GM21786 (cell line): ENCODE measurements around the gene GTPBP3.
"Not testable (repeated sequence)": the region's sequence is repeated elsewhere in the genome, so short reads cannot be mapped to it uniquely, and the experiment has no call there.

Experiments used
- ATAC-seq: cut with Tn5 transposase; IDR thresholded peaks from one replicate; pipeline ENCODE4 v1.9.1; 2021; ENCODE audit not compliant: unreplicated experiment

Gene GTPBP3, protein sequence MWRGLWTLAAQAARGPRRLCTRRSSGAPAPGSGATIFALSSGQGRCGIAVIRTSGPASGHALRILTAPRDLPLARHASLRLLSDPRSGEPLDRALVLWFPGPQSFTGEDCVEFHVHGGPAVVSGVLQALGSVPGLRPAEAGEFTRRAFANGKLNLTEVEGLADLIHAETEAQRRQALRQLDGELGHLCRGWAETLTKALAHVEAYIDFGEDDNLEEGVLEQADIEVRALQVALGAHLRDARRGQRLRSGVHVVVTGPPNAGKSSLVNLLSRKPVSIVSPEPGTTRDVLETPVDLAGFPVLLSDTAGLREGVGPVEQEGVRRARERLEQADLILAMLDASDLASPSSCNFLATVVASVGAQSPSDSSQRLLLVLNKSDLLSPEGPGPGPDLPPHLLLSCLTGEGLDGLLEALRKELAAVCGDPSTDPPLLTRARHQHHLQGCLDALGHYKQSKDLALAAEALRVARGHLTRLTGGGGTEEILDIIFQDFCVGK

DNA sequence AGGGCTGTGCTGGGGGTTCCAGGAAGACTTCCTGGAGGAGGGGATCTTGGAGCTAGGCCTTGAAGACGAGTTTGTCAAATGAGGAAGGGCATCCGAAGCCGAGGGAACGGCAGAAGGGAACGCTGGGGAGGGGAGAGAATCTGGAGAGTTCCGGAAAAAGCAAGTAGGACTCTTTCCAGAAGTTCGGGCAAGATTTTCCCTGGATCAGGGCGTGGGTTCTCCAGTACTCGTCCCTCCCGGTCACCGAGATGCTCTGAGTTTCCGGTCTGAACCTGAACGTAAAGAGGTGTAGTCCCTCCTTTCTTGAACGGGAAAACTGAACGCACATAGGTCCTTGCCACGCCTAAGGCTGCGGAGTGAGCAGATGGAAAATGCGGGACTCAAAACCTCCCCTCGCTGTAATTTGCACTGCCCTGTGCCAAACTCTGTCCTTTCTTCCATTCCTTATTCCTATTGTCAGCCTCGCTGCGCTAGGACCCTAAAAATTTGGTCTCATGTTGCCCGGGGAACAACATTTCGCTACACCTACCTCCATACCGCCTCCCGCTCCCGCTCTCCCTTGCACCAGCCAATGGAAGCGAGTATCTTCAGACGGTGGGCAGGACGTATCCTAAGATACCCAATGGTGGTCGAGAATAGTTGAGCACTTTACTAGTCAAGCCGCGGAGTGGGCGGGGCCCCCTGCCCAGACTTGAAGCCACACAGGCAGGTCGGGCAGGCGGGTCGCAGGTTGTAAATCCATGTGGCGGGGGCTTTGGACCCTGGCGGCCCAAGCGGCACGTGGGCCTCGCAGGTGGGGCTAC lies at the start of gene GTPBP3:
GTPBP3 (plus strand) TSS at position 682 of the 803 bp plus-strand sequence; CDS start at position 741, 59 bp downstream.
- peak; percentile 71 for ATAC-seq

DNA sequence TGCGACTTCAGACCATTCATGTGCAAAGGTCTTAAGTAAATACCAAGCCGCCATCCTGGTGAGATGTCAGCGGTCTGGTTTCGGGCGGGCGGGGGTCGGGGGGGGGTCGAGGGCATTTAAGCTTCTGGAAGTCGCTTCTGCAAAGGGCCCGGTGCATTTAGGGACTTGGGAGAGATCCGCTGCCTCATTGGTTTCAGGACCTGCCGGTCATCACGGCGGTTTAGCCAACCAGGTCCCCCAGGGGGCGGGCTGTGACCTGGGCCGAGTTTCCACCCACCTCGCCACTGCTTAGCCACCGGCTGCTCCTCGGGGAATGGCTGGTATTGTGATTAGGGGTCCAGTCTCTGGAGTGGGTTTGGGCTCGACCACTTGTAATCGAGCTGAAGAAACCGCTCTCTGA lies 47.9 kb upstream of the GTPBP3 start:
- no peak for ATAC-seq

DNA sequence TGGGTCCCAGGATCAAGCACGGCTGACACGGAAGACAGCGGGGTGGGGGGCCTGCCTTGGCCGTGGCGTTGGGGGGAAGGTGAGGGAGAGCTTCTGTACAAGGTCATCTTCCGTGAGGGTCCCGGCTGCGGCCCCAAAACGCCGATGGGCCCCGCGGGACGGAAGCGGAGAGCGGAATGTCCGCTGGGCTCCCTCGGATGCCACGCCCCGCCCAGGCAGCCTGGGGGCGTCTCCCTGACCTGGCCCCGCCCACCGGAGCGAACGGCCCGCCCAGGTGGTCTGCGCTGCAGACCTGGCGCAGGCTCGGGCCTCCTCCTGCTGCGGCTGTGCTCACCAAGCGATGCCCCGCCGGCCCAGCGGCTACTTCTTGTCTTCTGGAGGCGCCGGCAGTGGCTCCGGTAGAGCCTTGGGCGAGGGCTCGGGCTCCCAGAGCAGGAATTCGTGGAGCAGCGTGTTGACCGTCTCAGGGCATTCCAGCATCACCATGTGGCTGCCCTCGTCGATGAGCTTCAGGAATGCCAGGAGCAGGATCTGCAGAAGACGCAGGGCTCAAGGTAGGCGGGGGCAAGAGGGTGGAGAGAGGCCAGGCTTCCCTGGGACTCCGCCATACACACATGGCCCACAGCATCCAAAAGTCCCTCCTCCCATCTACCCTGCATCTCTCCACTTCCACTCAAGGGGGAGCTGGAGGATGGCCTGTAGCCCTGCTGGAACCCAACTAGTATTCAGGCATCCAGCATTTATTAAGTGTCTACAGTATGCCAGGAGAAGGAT lies 44.9 kb upstream of the GTPBP3 start:
- peak; percentile 70 for ATAC-seq

DNA sequence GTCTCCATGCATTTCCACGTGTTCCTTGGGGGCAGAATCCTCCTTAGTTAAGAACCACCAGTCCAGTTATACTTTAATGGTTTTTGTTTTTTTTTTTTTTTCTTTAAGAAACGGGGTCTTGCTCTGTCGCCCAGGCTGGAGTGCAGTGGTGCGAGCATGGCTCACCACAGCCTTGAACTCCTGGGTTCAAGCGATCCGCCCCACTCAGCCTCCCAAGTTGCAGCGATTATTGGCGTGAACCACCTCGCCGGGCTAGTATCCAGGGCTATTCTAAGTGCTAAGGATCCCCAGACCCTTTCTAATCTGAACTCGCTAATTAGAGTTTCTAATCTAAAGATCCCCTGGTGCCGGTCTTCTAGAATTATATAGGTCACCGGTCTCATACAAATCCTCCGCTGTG lies 43.7 kb upstream of the GTPBP3 start:
- ATAC-seq: no peak

DNA sequence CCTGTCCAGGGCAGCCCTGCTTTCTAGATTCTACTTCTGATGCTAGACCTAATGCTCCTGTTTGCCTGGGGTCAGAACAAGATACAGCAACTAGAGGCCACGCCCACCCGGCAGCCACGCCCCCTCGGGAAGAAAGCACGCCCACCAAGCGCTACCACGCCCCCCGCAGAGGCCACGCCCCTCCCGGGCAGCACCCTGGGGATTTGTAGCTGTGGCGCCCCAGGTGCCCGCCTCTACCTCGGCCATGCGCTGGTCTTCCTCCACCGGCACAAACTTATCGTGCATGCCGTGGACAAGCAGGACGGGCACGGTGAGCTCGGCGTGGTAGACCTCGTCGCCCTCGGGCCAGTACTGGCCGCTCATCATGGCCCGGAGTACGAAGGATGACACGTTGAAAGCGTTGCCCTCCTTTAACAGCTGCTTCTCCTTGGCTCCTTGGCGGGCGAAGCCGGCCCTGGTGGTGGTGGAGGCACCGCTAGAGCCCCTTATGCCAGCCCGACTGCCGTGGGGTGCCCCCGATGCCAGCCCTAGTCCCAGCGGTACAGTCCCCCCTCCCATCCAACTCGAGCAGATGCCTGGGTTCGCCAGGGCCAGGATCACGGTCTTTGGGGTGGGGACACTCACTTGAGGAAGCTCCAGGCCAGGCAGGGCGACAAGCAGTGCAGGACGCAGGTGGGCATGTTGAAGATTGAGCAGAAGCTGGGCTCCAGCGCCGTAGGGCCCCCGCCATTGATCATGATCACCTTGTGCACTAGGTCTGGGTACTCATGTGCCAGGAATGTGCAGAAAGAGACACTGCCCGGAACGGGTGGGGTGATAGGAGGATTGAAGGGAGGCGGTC lies 43.1 kb upstream of the GTPBP3 start:
- ATAC-seq: no peak

DNA sequence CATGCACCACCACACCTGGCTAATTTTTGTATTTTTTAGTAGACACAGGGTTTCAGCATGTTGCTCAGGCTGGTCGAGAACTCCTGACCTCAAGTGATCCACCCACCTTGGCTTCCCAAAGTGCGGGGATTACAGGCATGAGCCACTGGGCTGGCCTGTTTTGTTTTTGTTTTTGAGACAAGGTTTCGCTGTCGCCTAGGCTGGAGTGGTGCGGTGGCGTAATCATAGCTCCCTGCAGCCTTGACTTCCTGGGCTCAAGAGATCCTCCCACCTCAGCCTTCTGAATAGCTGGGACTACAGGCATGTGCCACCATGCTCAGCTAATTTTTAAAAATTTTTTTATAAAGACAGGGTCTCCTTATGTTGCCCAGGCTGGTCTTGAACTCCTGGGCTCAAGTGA lies 41.8 kb upstream of the GTPBP3 start:
- ATAC-seq: not testable (repeated sequence)

DNA sequence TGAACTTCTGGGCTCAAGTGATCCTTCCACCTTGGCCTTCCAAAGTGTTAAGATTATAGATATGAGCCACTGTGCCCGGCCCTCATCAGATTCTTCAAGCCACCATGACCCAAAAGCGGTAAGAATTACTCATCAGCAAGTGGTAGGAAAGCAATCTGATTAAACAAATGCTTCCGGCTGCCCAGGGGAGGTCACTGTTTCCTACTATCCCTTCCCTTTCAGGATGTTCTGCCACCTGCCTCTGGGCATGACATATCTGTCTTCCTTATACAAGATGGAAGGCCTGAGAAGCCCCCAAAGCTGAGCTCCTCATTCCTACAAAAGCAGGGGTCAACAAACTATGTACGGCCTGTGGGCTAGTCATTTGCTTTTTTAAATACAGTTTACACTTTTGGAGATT lies 41.1 kb upstream of the GTPBP3 start:
- no peak for ATAC-seq

DNA sequence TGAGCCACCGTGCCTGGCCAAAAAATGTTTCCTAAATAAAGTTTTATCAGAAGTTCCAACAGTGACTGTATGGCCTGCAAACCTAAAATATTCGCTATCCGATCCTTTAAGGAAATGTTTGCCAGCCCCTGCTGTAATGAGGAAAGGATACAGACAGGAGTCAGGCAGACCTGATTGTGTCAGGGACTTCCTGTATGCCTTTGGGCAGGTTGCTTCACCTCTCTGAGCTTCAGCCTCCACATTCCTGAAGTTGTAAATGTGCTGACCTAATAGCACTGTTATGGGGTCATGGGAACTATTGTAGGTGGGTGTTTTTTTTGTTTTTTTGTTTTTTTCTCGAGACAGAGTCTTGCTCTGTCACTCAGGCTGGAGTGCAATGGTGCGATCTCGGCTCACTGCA lies 40.4 kb upstream of the GTPBP3 start:
- ATAC-seq: no peak

DNA sequence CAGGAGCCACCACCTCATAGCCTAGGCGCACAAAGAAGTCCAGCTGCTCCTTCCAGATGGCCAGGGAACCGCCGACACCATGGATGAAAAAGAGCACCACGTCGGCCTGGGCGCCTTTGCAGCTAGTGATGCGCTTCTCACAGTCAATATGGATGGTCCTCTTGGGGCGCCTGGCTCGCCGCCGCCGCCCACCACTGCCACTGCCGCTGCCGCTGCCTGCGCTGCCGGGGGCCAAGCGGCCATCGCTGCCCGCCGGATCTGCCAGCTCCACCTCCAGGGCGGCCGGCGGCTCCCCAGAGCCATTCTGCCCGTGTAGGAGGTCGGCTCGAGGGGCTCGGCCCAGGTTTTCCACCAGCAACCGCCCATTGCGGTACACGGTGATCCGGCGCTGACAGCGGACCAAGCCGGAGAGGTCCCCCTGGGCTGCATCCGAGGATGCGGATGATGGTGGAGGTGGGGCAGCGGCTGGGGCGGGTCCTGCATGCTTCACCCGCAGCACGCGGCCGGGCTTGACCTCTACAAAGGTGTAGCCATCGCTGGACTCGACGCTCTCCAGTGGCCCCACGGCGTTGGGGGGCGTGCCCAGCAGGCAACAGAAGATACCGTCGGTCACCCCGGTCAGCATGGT lies 36.2 kb upstream of the GTPBP3 start:
- no peak for ATAC-seq

DNA sequence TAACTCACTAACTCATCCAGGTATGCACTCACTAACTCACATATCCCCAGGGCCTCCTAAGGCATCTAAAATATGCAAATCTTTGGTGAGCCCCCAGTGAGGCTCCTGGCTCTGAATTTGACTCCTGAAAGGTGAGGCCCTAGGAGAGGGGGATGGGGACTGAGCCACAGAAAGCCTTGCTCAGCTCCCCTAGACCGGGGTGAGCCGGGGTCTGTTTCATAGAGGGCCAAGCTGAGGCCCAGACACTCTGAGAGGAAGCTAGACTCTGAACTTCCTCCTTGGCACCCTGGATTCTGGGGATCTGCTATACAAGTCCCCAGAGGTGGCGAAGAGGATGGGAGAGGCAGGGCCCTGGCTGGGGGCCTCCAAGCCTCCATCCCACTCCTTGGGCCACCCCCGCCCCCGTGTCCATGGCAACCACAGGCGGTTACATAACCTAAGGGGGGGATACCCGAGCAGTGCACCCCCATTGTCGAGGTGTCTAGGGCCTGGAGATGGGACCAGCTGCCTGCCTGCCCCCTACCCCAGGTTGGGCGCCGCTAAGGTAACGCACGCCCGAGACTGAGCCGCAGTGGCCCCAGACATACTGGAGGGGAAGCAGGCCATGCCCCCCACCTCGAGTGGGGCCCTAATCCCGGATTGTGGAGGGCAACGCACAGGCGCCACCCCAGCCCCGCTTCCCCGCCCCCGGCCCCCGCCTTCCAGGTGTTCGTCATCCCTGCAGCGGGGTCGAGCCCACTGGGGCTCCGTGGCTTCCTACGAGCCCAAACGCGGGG lies 34.8 kb upstream of the GTPBP3 start:
- no peak for ATAC-seq

DNA sequence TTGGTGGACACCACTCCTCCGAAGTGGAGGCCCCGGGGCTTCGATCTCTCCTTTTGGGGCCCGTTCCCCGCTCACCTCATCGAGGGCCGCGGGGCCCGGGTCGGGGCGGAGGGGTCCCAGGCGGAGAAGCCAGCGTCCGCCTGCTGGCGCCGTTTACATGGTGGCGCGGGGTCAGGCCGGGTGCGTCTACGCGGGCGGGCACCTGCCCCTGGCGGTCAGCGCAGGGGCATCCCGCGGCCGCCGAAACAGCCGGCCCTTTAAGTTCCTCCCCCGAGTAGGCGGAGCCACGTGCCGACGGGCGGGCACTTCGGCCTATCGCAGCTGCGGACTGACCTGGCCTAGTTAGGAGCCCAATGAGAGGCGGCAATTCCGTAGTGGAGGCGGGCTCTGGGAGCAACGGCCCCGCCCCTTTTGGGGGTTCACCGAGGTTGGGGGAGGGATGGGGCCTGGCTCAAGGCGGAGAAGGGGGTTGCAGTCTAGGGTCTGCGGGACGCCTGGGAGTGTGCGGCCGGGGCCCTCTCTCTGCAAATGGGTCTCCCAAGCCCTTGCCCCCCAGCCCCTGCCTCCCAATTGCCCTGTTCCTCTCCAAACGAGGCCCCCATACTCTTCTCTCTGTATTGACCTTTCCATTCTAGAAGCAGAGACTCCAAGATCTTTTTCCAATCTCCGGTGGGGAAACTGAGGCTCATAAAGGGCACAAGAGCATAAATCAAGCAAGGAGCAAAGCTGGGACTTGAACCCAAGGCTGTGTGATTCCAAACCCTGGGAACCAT lies 34.0 kb upstream of the GTPBP3 start, which contains the start of gene ABHD8:
ABHD8 (minus strand) TSS at position 259 of the 773 bp plus-strand sequence. CDS start 1,809 bp downstream, outside the sequence.
- ATAC-seq: peak; percentile 40

DNA sequence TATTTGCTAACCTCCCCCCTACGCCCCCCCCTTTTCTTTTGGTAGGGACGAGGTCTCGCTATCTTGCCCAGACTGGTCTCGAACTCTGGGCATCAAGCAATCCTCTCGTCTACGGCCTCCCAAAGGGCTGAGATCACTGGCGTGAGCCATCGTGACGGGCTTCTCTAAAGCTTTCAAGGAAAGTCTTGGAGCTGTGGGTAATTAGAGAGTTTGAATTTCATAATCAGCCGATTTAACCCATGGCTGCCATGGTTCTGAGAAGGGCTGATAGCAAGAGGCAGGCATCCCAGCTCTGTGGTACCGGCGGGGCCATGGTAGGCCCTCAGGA lies 33.4 kb upstream of the GTPBP3 start:
- ATAC-seq: no peak

DNA sequence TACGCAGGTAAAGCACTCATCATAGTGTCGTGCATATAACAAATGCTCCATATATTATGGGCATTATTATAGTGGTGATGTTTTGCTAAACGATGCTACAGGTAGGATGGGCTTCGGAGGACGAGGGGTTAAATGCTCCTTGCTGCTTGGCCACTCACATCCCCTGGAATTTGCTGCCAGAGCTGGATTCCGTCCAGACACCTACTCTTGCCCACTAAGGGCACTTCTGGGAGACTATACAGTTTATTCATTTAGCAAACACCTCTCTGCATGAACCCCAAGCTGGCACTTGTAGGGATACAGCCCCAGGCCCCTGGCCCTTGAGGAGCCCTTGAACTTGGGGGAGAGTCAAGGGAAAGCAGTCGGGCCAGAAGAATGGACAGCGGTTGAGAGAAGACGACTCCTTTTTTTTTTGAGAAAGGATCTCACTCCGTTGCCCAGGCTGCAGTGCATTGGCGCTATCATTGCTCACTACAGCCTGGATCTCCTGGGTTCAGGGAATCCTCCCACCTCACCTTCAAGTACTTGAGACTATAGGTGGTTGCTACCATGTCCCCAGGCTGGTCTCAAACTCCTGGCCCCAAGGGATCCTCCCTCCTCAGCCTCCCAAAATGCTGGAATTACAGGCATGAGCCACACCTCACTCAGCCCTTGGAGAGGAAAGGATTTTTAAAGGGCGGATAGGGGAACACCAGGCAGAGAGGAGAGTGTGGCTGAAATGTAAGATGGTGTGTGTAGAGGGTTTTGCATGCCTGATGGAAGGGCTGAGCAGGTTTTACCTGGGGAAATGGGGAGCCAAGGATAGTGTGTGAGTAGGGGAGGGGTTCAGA lies 32.8 kb upstream of the GTPBP3 start:
- no peak for ATAC-seq

DNA sequence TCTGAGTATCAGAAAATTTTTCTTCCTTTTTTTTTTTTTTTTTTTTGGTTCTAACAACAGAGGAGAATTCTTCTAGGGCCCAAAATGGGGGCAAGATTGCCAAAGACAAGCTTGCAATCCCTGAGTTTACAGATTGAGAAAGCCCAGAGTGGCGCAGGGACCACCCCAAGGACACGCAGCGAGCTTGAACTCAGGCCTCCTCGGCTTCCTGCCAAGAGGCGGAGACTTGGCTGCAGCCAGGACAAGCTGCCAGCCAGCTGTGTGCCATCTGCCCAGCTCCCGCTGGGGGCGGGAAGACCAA lies 32.2 kb upstream of the GTPBP3 start:
- ATAC-seq: no peak

DNA sequence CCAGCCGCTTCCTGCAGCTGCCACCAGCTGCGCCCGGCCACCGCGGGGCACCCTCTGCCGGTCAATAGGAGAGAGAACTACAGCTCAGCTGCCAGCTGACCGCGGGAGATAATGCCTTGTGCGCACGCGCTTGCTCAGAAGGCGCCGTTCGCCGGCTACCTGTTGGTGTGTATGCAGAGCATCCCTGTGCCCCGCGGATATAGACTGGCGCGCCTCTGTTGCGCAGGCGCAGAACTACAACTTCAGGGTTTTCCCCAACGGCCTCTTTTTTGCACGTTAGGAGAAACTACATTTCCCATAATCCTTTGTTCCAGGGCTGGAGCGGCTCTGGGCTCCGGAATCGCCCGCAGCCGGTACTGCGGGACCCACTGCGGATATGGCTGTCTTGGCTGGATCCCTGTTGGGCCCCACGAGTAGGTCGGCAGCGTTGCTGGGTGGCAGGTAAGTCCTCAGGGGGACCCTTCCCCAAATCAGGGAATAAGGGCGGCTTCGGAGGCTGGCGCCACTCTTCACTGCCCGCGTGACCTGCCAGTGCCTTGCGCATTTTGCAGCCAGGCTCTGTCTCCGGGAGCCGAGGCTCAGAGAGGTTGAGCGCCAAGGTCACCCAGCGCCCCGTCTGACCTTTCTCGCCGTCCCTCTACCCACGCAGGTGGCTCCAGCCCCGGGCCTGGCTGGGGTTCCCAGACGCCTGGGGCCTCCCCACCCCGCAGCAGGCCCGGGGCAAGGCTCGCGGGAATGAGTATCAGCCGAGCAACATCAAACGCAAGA lies 31.7 kb upstream of the GTPBP3 start, which contains the start of gene MRPL34:
MRPL34 (plus strand) TSS at position 356 of the 768 bp plus-strand sequence; CDS start at position 377, 21 bp downstream.
- peak; percentile 69 for ATAC-seq

DNA sequence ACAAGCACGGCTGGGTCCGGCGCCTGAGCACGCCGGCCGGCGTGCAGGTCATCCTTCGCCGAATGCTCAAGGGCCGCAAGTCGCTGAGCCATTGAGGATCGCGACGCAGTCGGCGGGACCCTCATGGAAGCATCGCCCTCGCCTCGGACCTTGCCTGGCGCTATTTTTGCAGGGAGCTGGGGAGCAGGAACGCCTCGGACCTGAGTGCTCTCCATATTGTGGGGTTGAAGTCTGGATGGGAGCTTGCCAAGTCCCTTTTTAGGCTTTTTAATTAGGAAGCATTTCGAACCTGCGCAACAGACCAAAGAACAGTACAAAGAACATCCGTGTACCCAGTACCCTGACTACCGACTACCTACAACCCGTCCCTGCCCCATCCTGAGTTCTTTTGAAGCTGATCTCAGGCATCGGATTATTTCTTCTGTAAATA lies 31.1 kb upstream of the GTPBP3 start:
- ATAC-seq: no peak

DNA sequence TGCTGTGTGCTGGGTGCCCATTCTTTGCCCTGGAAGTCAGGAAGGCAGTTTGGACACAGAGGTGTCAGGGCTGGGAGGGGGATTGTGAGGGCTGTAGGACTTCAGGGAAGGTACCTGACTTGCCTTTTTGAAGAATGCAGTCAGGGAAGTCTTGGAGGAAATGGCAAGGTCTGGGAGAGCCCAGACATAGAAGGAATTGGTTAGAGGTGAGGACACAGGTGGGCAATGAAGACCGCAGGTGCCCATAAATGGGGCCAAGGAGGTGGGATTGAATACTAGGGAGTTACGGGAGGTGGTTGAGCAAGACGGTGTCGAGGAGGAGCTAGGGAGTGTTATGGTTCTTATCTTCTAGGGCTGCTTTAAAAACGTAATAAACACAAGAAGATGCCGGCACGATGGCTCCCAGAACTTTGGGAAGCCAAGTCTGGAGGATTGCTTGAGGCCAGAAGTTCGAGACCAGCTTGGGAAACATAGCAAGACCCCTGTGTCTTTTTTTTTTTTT lies 29.4 kb upstream of the GTPBP3 start:
- no peak for ATAC-seq
